Measurements from ENCODE around the gene N4BP3. TPM values are rescaled to one million over a fixed set of nuclear protein-coding genes. Genes with fewer than 3 reads are reported as not detected.
"Not testable (repeated sequence)": the region's sequence is repeated elsewhere in the genome, so short reads cannot be mapped to it uniquely, and the experiment has no call there.

N4BP3 gene, protein sequence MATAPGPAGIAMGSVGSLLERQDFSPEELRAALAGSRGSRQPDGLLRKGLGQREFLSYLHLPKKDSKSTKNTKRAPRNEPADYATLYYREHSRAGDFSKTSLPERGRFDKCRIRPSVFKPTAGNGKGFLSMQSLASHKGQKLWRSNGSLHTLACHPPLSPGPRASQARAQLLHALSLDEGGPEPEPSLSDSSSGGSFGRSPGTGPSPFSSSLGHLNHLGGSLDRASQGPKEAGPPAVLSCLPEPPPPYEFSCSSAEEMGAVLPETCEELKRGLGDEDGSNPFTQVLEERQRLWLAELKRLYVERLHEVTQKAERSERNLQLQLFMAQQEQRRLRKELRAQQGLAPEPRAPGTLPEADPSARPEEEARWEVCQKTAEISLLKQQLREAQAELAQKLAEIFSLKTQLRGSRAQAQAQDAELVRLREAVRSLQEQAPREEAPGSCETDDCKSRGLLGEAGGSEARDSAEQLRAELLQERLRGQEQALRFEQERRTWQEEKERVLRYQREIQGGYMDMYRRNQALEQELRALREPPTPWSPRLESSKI
- under 1 TPM; 0.15 to 0.54 (median 0.32) TPM for total RNA-seq
- polyA plus RNA-seq = 0.79 TPM
- long read RNA-seq, donor 1, full-length matches to known transcripts = 1 of 4 reads
- long read RNA-seq, donor 1, partial matches to known transcripts = 0 of 4 reads
- long read RNA-seq, donor 1, other reads (novel, unspliced or antisense) = 3 of 4 reads
- long read RNA-seq, donor 2 = 0 reads
- long read RNA-seq, donor 3, full-length matches to known transcripts = 4 of 4 reads
- long read RNA-seq, donor 3, partial matches to known transcripts = 0 of 4 reads
- long read RNA-seq, donor 3, other reads (novel, unspliced or antisense) = 0 of 4 reads
- long read RNA-seq, donor 4 = 0 reads

DNA sequence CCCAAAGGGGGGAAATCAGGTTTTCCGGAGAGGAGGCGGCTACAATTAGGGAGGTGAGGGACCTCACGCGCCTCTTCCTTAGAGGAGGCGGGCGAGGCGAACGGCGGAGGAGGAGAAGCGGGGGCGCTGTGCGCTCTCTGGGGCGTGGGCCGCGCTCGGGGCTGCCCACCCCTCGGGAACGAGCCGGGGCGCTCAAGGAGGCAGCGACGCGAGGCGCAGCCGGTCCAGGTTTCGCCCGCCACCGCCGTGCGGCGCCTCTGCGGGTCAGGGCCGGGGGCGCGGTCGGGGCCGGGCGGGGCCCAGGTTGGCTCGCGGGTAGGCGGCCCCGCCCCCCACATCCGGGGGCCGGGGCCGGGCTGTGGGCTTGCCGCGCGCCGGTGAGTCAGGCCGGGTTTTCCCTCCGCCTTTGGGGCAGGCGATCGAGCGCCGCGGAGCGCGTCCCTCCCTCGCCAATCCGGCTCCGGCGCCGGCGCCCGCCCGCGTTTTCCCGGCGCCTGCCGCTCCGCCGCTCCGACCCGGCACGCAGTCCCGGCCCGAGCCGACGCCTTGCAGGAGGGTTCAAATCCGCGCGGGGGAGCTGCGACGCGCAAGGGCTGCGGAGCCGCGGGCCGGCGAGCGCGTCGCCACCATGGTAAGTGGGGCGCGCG lies at the start of gene N4BP3:
Gene N4BP3, plus strand, starts transcription at position 392 of the 647 bp plus-strand sequence. CDS start 6,052 bp downstream, outside the sequence.
- peak; percentile 47 to 65 for ATAC-seq
- Histone ChIP-seq H3K4me1 (ENCODE audit: control insufficient read depth, insufficient read depth, low read length) (no peaks in the 10 kb centered on the region), H3K27me3 (ENCODE audit: control insufficient read depth, insufficient read depth) (no peaks in the 10 kb centered on the region), H3K4me3 (ENCODE audit: low read length) (peak within 1 kb of the TSS; percentile 59), H3K27ac (ENCODE audit: low read length) (no peak within 1 kb of the TSS), H3K9me3 (ENCODE audit: control insufficient read depth, low read length) (no peaks in the 10 kb centered on the region)
- DNase-seq = peak in 1 of 3 donors; percentile 76
- 1% methylated on average over 96 of the region's 96 CpGs for WGBS
- intact Hi-C loops (cut with DNase I) = no loop called here

DNA sequence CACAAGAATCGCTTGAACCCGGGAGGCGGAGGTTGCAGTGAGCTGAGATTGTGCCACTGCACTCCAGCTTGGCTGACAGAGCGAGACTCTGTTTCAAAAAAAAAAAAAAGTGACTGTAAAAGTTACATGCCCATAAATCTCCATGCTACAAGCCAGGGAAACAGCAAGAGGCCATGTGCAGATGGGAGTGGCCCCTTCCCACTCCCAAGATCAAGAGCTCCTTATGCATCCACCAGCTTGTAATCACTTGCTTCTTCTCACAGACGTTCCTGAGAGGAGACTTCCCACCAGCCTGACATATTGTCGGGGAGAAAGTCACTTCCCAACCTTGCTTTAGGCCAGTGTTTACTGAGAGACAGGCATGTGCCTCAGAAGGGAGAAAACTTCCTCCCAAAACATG lies 45.6 kb upstream of the N4BP3 start:
- WGBS = 64% methylated on average over 6 of the region's 6 CpGs
- no peak for DNase-seq
- Histone ChIP-seq H3K4me3 (ENCODE audit: low read length) (no peak overlapping the region), H3K9me3 (ENCODE audit: control insufficient read depth, low read length) (no peaks in the 10 kb centered on the region), H3K27ac (ENCODE audit: low read length) (no peak overlapping the region), H3K27me3 (ENCODE audit: control insufficient read depth, insufficient read depth) (no peaks in the 10 kb centered on the region), H3K4me1 (ENCODE audit: control insufficient read depth, insufficient read depth, low read length) (no peaks in the 10 kb centered on the region)
- intact Hi-C loops (cut with DNase I) = no loop called here
- ATAC-seq = no peak

DNA sequence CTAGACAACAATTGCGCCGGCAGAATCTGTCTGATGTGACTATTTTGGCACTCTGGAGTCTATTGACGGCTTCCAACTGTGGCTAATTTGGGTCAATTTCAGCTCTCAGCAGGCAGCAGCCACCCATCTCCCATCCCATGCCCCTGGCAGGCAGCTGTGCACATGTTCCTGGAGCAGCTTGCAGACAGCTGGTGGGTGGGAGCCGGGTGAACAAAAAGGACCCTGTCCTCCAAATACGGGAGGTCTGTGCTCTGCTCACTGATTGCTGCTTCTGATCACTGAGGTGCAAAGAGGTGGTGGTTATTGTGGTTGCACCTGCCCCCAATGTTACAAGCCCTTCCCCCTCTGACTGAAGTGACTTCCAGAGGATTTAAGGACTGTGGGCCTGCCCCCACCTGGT lies 45.0 kb upstream of the N4BP3 start:
- Histone ChIP-seq H3K4me3 (ENCODE audit: low read length) (no peak overlapping the region), H3K9me3 (ENCODE audit: control insufficient read depth, low read length) (no peaks in the 10 kb centered on the region), H3K27me3 (ENCODE audit: control insufficient read depth, insufficient read depth) (no peaks in the 10 kb centered on the region), H3K27ac (ENCODE audit: low read length) (no peak overlapping the region), H3K4me1 (ENCODE audit: control insufficient read depth, insufficient read depth, low read length) (no peaks in the 10 kb centered on the region)
- intact Hi-C loops (cut with DNase I) = no loop called here
- ATAC-seq (no peak), DNase-seq (no peak)
- WGBS = 40% methylated on average over 5 of the region's 5 CpGs

DNA sequence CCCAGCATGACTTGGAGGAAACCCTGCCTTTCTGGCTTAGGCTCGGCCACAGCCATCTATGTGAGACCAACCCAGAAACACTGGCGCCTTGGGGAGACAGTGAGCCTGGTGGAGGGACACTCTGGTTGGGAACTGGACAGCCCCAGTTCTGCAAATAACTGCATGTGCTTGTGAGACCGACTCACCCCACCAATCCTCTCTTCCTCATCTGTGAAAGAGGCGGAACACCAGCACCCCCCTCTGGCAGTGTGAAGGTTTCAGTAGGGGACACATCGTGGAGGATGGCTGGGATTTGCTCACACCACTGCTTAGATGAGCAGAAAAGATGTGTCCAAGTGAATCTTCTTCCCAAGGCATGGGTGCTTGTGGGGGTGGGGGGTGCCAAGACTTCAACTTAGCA lies 43.4 kb upstream of the N4BP3 start:
- 29% methylated on average over 5 of the region's 5 CpGs for WGBS
- no peak for ATAC-seq
- DNase-seq = no peak

DNA sequence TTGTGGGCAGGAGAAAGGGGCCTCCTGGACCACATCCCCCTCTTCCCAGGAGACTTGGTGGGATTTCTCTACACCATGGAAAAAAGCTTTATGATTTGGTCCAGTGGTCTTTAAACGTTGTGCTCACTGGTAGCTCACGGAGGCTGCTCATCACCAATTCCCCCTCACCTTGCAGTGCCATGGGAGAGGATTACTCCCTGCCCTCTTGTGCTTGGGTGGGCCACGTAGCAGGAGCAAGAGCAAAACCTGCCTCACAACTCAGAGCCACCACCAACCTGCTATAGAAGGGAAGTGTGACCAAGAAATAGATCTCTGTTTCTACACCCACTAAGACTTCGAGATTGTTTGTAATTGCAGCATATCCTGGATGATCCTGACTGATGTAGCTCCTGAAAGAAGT lies 42.2 kb upstream of the N4BP3 start:
- intact Hi-C loops (cut with DNase I) = loop anchor here in 1 of 4 donors (10.0 kb wide), 1 partner anchor 94 kb away; no protein-coding TSS in a partner anchor
- H3K4me1 ChIP-seq (ENCODE audit: control insufficient read depth, insufficient read depth, low read length) = no peaks in the 10 kb centered on the region
- H3K27me3 ChIP-seq (ENCODE audit: control insufficient read depth, insufficient read depth) = no peaks in the 10 kb centered on the region
- no peak overlapping the region for H3K4me3 ChIP-seq (ENCODE audit: low read length)
- ATAC-seq (no peak), DNase-seq (no peak)
- H3K27ac ChIP-seq (ENCODE audit: low read length) = no peak overlapping the region
- no peaks in the 10 kb centered on the region for H3K9me3 ChIP-seq (ENCODE audit: control insufficient read depth, low read length)
- WGBS = 66% methylated on average over 4 of the region's 4 CpGs

More for the DNA sequence above, 43.4 kb upstream of the N4BP3 start:
- no peak overlapping the region for H3K27ac ChIP-seq (ENCODE audit: low read length)
- H3K9me3 ChIP-seq (ENCODE audit: control insufficient read depth, low read length) = no peaks in the 10 kb centered on the region
- H3K27me3 ChIP-seq (ENCODE audit: control insufficient read depth, insufficient read depth) = no peaks in the 10 kb centered on the region
- no peak overlapping the region for H3K4me3 ChIP-seq (ENCODE audit: low read length)
- intact Hi-C loops (cut with DNase I) = loop anchor here in 1 of 4 donors (10.0 kb wide), 1 partner anchor 95 kb away; no protein-coding TSS in a partner anchor
- no peaks in the 10 kb centered on the region for H3K4me1 ChIP-seq (ENCODE audit: control insufficient read depth, insufficient read depth, low read length)

DNA sequence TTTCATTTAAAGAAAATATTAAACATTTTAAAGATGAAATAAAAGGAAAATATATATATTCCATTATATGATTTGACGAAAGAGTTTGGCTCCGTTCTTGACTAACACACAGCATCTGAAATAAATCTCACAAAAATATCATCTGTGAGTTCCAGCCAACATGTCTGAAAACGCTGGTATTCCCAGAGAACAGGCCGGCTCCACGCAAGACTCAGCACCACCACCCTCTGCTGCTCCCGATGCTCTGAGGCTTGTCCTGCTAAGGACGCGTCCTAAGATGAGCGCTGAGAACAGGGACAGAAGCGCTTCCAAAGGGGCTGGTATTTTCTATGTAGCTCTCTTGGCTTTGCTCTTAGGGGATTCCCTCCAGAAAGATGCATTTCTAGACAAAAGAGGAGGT lies 40.6 kb upstream of the N4BP3 start:
- Histone ChIP-seq H3K4me3 (ENCODE audit: low read length) (no peak overlapping the region), H3K27me3 (ENCODE audit: control insufficient read depth, insufficient read depth) (no peaks in the 10 kb centered on the region), H3K27ac (ENCODE audit: low read length) (no peak overlapping the region), H3K9me3 (ENCODE audit: control insufficient read depth, low read length) (no peaks in the 10 kb centered on the region), H3K4me1 (ENCODE audit: control insufficient read depth, insufficient read depth, low read length) (no peaks in the 10 kb centered on the region)
- intact Hi-C loops (cut with DNase I) = loop anchor here in 1 of 4 donors (10.0 kb wide), 1 partner anchor 92 kb away; no protein-coding TSS in a partner anchor
- no peak for ATAC-seq
- DNase-seq = no peak
- WGBS = 75% methylated on average over 10 of the region's 10 CpGs

DNA sequence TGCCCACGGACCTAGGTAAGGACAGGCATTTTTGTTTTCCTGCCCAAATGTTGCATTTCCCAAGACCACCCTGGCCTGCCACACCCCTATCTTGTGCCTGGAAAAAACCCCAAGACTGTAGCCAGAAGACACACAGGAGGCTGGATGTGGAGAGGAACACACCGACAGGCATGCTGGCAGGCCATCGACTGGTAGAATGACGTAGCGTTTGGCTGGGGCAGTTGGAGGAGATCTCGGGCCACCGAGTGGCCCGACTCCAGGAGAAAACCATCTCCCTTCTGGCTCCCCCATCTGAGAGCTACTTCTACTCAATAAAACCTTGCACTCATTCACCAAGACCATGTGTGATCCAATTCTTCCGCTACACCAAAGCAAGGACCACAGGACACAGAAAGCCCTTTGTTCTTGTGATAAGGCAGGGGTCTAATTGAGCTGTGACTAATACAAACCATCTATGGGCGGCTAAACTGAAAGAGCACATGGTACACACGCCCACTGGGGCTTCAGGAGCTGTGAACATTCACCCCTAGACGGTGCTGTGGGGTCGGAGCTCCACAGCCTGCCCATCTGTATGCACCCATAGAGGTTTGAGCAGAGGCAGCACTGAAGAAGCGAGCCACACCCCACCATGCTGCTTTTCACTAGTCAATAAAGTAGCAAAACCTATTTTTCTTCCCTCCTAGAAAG lies 38.9 kb upstream of the N4BP3 start:
- Histone ChIP-seq H3K27me3 (ENCODE audit: control insufficient read depth, insufficient read depth) (no peaks in the 10 kb centered on the region), H3K9me3 (ENCODE audit: control insufficient read depth, low read length) (no peaks in the 10 kb centered on the region), H3K4me1 (ENCODE audit: control insufficient read depth, insufficient read depth, low read length) (no peaks in the 10 kb centered on the region), H3K4me3 (ENCODE audit: low read length) (no peak overlapping the region), H3K27ac (ENCODE audit: low read length) (no peak overlapping the region)
- WGBS = 50% methylated on average over 14 of the region's 14 CpGs
- no peak for DNase-seq
- no peak for ATAC-seq
- intact Hi-C loops (cut with DNase I) = loop anchor here in 2 of 4 donors (2.0 to 10.0 kb wide), 2 partner anchors 90 kb away; no protein-coding TSS in a partner anchor

DNA sequence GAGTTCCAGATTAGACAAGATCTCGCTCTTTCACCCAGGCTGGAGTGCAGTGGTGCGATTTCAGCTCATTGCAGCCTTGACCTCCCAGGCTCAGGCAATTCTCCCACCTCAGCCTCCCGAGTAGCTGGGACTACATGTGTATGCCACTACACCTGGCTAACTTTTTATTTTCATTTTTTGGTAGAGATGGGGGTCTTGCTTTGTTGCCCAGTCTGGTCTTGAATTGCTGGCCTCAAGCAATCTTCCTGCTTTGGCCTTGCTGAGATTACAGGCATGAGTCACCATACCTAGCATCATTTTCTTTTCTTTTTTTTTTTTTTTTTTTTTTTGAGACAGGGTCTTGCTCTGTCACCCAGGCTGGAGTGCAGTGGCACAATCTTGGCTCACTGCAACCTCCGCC lies 36.4 kb upstream of the N4BP3 start:
- intact Hi-C loops (cut with DNase I) = loop anchor here in 3 of 4 donors (2.0 to 10.0 kb wide), 3 partner anchors 85 to 88 kb away; no protein-coding TSS in a partner anchor
- DNase-seq; H3K4me1 ChIP-seq (ENCODE audit: control insufficient read depth, insufficient read depth, low read length); ATAC-seq; H3K9me3 ChIP-seq (ENCODE audit: control insufficient read depth, low read length); H3K27ac ChIP-seq (ENCODE audit: low read length); H3K27me3 ChIP-seq (ENCODE audit: control insufficient read depth, insufficient read depth); H3K4me3 ChIP-seq (ENCODE audit: low read length): not testable (repeated sequence)
- 96% methylated on average over 4 of the region's 4 CpGs for WGBS

DNA sequence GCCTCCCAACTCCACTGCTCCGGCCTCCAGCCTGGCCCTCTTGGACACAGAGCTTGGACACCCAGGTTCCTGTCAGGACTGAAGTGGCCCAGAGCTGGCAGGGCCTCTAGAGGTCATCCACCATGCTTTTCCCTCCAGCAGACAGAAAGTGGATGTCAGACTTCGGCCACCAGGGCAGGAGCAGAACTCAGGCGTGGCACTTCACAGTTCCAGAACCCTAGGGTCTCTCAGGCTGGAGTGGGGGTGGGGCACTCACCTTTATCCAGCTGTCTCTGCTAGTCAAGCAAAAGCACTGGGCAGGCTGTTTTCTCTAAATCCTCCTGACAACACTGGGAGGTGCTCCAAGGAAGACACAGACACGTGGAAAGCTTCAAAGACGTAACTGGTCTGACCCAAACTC lies 35.6 kb upstream of the N4BP3 start:
- WGBS = 79% methylated on average over 5 of the region's 5 CpGs
- H3K4me3 ChIP-seq (ENCODE audit: low read length) = no peak overlapping the region
- H3K9me3 ChIP-seq (ENCODE audit: control insufficient read depth, low read length) = no peaks in the 10 kb centered on the region
- ATAC-seq (no peak), DNase-seq (no peak)
- H3K27ac ChIP-seq (ENCODE audit: low read length) = no peak overlapping the region
- no peaks in the 10 kb centered on the region for H3K4me1 ChIP-seq (ENCODE audit: control insufficient read depth, insufficient read depth, low read length)
- H3K27me3 ChIP-seq (ENCODE audit: control insufficient read depth, insufficient read depth) = no peaks in the 10 kb centered on the region
- intact Hi-C loops (cut with DNase I) = loop anchor here (1.0 to 10.0 kb wide), 4 partner anchors 85 to 87 kb away; no protein-coding TSS in a partner anchor
